HepG2 (cell line): ENCODE results near the gene CSHL1. TPM values are rescaled to one million over a fixed set of nuclear protein-coding genes. Genes with fewer than 3 reads are reported as not detected.
A peak's percentile ranks its signal among the peaks of the same experiment; 100 is the strongest.

Source experiments
- ATAC-seq: fragments of 200-7000 bp; cut with Tn5 transposase; 3 replicates; pipeline ENCODE4 v1.9.1; 2020; ENCODE audit warnings: mild to moderate bottlenecking, moderate library complexity
- BruUV-seq: library from RNA; stranded (reverse); fragments of 400-500 nt; replicated peaks from 2 replicates; lab custom pipeline; 2021; lab: Mats Ljungman, UMichigan
- CTCF ChIA-PET: fragments of 300-600 bp; formaldehyde crosslinking; extraction: SDS; loops from one replicate; lab custom pipeline; 2021; ENCODE audit warnings: low total read pairs, inconsistent platforms, low intra/inter-chr PET ratio; lab: Yijun Ruan, JAX
- POLR2A ChIA-PET: fragments of 350-600 bp; sonication (Branson Sonifier 250); formaldehyde crosslinking; loops from one replicate; lab custom pipeline; 2020; ENCODE audit warnings: antibody characterized with exemption, inconsistent platforms; lab: Yijun Ruan, JAX
- DNase-seq: peaks from one replicate; pipeline ENCODE4 v3.0.0-alpha.2; 2015; ENCODE audit warnings: low spot score
- FAIRE-seq: peaks from 3 replicates; lab custom pipeline; 2011; peaks lifted over from hg19 to GRCh38; lab: Jason Lieb, UNC
- H2AFZ ChIP-seq: one replicate; pipeline ENCODE4 v1.6.1; 2011; ENCODE audit warnings: low read length, inconsistent platforms
- H3K27ac ChIP-seq: fragments of 300-600 bp; 3 replicates; pipeline ENCODE4 v1.8.0; 2011; ENCODE audit warnings: mixed run types, mild to moderate bottlenecking, mixed read lengths, low read length, inconsistent platforms; ENCODE audit not compliant: insufficient read depth; ENCODE audit errors: extremely low read length
- H3K27me3 ChIP-seq, 2 experiments: fragments of 200-600 bp in 1 of 2; 2 replicates in 1 of 2; 3 replicates in 1 of 2; pipeline versions ENCODE4 v1.6.0 to v1.8.0; 2011; ENCODE audit warnings: low read length in 2 of 2, mild to moderate bottlenecking in 2 of 2, moderate library complexity in 2 of 2, inconsistent platforms in 1 of 2; ENCODE audit not compliant: insufficient read depth in 2 of 2, control insufficient read depth in 1 of 2
- H3K36me3 ChIP-seq, 2 experiments: fragments of 200-600 bp in 1 of 2; replicated peaks in 1 of 2; 2 replicates in 1 of 2; 3 replicates in 1 of 2; pipeline versions ENCODE4 v1.5.1 to v1.8.0; 2011; ENCODE audit warnings: low read length in 2 of 2, inconsistent platforms in 1 of 2; ENCODE audit not compliant: insufficient read depth in 2 of 2, control insufficient read depth in 1 of 2
- H3K4me1 ChIP-seq: 2 replicates; pipeline ENCODE4 v1.5.1; 2012; ENCODE audit warnings: low read length, inconsistent platforms; ENCODE audit not compliant: insufficient read depth
- H3K4me2 ChIP-seq: 2 replicates; pipeline ENCODE4 v1.6.0; 2011; ENCODE audit warnings: low read depth, low read length, inconsistent platforms
- H3K4me3 ChIP-seq, 3 experiments: fragments of 200-600 bp in 1 of 3; sonication (generic), shearing (Covaris generic) in 1 of 3; replicated peaks in 1 of 3; 2 replicates each; pipeline ENCODE4 v1.5.1; 2011 to 2016; ENCODE audit warnings: low read length in 3 of 3, inconsistent platforms in 2 of 3, low read depth in 2 of 3, mild to moderate bottlenecking in 2 of 3, control low read depth in 1 of 3, mixed read lengths in 1 of 3; ENCODE audit not compliant: insufficient read depth in 1 of 3
- H3K79me2 ChIP-seq: one replicate; pipeline ENCODE4 v1.6.1; 2011; ENCODE audit warnings: low read length, inconsistent platforms; ENCODE audit not compliant: insufficient read depth
- H3K9ac ChIP-seq: 2 replicates; pipeline ENCODE4 v1.6.0; 2011; ENCODE audit warnings: mild to moderate bottlenecking, low read depth, low read length, inconsistent platforms; ENCODE audit not compliant: insufficient read depth
- H3K9me3 ChIP-seq: 2 replicates; pipeline ENCODE4 v1.5.1; 2012; ENCODE audit warnings: mild to moderate bottlenecking, low read length
- H4K20me1 ChIP-seq: 2 replicates; pipeline ENCODE4 v1.6.0; 2011; ENCODE audit warnings: inconsistent platforms, mild to moderate bottlenecking, low read length, moderate library complexity; ENCODE audit not compliant: insufficient read depth
- TERF1 ChIP-seq: sonication (generic); formaldehyde crosslinking; IDR thresholded peaks from 2 replicates; pipeline ENCODE4 v1.8.0; 2022; ENCODE audit warnings: mild to moderate bottlenecking, missing genetic modification reagents, moderate library complexity
- THAP7 ChIP-seq: sonication (generic); formaldehyde crosslinking; IDR thresholded peaks from 2 replicates; pipeline ENCODE4 v1.8.1; 2023; ENCODE audit warnings: mild to moderate bottlenecking, missing genetic modification reagents
- ZBTB21 ChIP-seq: sonication (generic); formaldehyde crosslinking; IDR thresholded peaks from 2 replicates; pipeline ENCODE4 v1.4.0; 2020; ENCODE audit warnings: missing genetic modification reagents
- ZFP82 ChIP-seq: sonication (generic); formaldehyde crosslinking; IDR thresholded peaks from 2 replicates; pipeline ENCODE4 v1.5.1; 2020; ENCODE audit warnings: mild to moderate bottlenecking, missing genetic modification reagents, borderline replicate concordance
- ZNF138 ChIP-seq: sonication (generic); formaldehyde crosslinking; IDR thresholded peaks from 2 replicates; pipeline ENCODE4 v1.5.0; 2020; ENCODE audit warnings: mild to moderate bottlenecking, low read depth, missing genetic modification reagents
- ZNF260 ChIP-seq: sonication (generic); formaldehyde crosslinking; IDR thresholded peaks from 2 replicates; pipeline ENCODE4 v1.4.0; 2020; ENCODE audit warnings: missing genetic modification reagents, low read depth, mild to moderate bottlenecking, borderline replicate concordance
- ZNF30 ChIP-seq: sonication (generic); formaldehyde crosslinking; IDR thresholded peaks from 2 replicates; pipeline ENCODE4 v1.5.0; 2020; ENCODE audit warnings: mild to moderate bottlenecking, missing genetic modification reagents
- ZNF713 ChIP-seq: sonication (generic); formaldehyde crosslinking; IDR thresholded peaks from 2 replicates; pipeline ENCODE4 v1.4.0; 2020; ENCODE audit warnings: mild to moderate bottlenecking, missing genetic modification reagents
- WGBS: methylation state at CpG from one replicate; pipeline ENCODE4 v1.1.6; 2017; ENCODE audit warnings: low lambda C conversion rate; 5-methylcytosine and 5-hydroxymethylcytosine counted together
- in situ Hi-C: cut with HindIII; loops from 2 replicates; pipeline ENCODE4 v1.10.0; 2017; ENCODE audit warnings: low pct_unique_long_range_greater_than_20kb; ENCODE audit not compliant: extremely low pct_ligation_motif_present
- intact Hi-C: fragments of 100-400 bp; cut with micrococcal nuclease; formaldehyde crosslinking; loops from one replicate; pipeline ENCODE4 v1.10.0; 2022; ENCODE audit not compliant: unreplicated experiment
- polyA plus RNA-seq, 8 experiments: library from polyadenylated mRNA; depleted of rRNA in 3 of 8; stranded (reverse) in 7 of 8; unstranded in 1 of 8; fragments of >200 nt; fragmentation: Illumina TruSeq in 4 of 8; extraction: Trizol in 4 of 8; gene quantifications; 2 replicates each; pipeline versions ENCODE4 v1.2.1 to v1.2.3, GENCODE V29; 2011 to 2016; ENCODE audit warnings: low read depth in 4 of 8, missing spikeins in 1 of 8, mixed read lengths in 1 of 8; ENCODE audit not compliant: insufficient read depth in 1 of 8
- total RNA-seq, 5 experiments: library from RNA; depleted of rRNA; stranded (reverse); fragments of >200 nt; fragmentation: Illumina TruSeq; extraction: Trizol; gene quantifications; 2 replicates each; pipeline ENCODE4 v1.2.3, GENCODE V29; 2016; ENCODE audit warnings: low read depth in 1 of 5
- TF ChIP-seq, protein P1 (sequence below): IDR thresholded peaks from 2 replicates; pipeline ENCODE4 v1.6.1; 2016; ENCODE audit warnings: low read depth, missing genetic modification reagents, missing compliant biosample characterization
- TF ChIP-seq, protein P2 (sequence below): sonication (generic); formaldehyde crosslinking; IDR thresholded peaks from 2 replicates; pipeline ENCODE4 v1.4.0; 2020; ENCODE audit warnings: missing genetic modification reagents, borderline replicate concordance
- TF ChIP-seq, protein P3 (sequence below): sonication (generic); formaldehyde crosslinking; IDR thresholded peaks from 2 replicates; pipeline ENCODE4 v1.4.0; 2020; ENCODE audit warnings: low read depth, mild to moderate bottlenecking, missing genetic modification reagents

CSHL1 gene
- total and polyA plus RNA-seq, 2 of the 13 experiments (the other 11 are each of a cell fraction or from before 2014, with no cell fraction given) = not detected

DNA sequence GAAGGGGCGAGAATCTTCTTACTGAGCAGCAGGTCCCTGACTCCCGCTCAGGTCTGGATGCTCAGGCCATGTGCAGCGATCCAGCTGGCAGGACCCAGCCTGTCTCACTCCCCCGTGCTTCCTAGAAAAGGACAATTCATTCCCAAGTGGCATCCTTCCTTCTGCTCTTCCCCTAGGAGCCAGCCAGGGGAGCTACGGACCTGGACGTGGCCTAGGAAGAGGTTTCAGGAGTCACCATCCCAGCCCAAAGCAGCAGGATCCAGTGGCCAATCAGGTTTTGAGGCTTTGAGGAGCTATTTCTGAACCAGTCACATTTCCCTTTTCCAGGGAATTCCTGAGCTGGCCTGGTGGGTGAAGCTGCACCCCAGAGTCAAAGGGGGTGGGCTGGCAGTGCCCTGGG, 28.8 kb upstream of the CSHL1 start:
- CTCF ChIA-PET = no interaction called here
- no peak overlapping the region for H3K4me2 ChIP-seq
- H3K9me3 ChIP-seq = no peaks in the 10 kb centered on the region
- DNase-seq (no peak), ATAC-seq (peak; percentile 17), FAIRE-seq (no peak)
- intact Hi-C loops (no loop called here), in situ Hi-C loops (no loop called here)
- H3K36me3 ChIP-seq = no peaks in the 10 kb centered on the region
- WGBS = 12% methylated on average over 6 of the region's 6 CpGs
- no peaks in the 10 kb centered on the region for H4K20me1 ChIP-seq
- H3K79me2 ChIP-seq = no peaks in the 10 kb centered on the region
- H3K9ac ChIP-seq = no peak overlapping the region
- H3K4me3 ChIP-seq = no peak overlapping the region
- BruUV-seq = no TSS peak
- POLR2A ChIA-PET = no interaction called here
- H3K27ac ChIP-seq = no peak overlapping the region
- H2AFZ ChIP-seq = no peak overlapping the region
- no peaks in the 10 kb centered on the region for H3K4me1 ChIP-seq
- peaks cover 0 to 45% of the 10 kb centered on the region in 2 experiments; a peak in 3 of 5 replicates for H3K27me3 ChIP-seq
- TF ChIP-seq ZNF138 (CRISPR knock-in tag) (no peak), ZNF260 (CRISPR knock-in tag) (no peak), ZFP82 (no peak), ZNF713 (no peak), ZNF30 (CRISPR knock-in tag) (no peak), ZBTB21 (CRISPR knock-in tag) (no peak), TERF1 (CRISPR knock-in tag) (no peak), THAP7 (no peak)
- TF ChIP-seq, protein P1, sequence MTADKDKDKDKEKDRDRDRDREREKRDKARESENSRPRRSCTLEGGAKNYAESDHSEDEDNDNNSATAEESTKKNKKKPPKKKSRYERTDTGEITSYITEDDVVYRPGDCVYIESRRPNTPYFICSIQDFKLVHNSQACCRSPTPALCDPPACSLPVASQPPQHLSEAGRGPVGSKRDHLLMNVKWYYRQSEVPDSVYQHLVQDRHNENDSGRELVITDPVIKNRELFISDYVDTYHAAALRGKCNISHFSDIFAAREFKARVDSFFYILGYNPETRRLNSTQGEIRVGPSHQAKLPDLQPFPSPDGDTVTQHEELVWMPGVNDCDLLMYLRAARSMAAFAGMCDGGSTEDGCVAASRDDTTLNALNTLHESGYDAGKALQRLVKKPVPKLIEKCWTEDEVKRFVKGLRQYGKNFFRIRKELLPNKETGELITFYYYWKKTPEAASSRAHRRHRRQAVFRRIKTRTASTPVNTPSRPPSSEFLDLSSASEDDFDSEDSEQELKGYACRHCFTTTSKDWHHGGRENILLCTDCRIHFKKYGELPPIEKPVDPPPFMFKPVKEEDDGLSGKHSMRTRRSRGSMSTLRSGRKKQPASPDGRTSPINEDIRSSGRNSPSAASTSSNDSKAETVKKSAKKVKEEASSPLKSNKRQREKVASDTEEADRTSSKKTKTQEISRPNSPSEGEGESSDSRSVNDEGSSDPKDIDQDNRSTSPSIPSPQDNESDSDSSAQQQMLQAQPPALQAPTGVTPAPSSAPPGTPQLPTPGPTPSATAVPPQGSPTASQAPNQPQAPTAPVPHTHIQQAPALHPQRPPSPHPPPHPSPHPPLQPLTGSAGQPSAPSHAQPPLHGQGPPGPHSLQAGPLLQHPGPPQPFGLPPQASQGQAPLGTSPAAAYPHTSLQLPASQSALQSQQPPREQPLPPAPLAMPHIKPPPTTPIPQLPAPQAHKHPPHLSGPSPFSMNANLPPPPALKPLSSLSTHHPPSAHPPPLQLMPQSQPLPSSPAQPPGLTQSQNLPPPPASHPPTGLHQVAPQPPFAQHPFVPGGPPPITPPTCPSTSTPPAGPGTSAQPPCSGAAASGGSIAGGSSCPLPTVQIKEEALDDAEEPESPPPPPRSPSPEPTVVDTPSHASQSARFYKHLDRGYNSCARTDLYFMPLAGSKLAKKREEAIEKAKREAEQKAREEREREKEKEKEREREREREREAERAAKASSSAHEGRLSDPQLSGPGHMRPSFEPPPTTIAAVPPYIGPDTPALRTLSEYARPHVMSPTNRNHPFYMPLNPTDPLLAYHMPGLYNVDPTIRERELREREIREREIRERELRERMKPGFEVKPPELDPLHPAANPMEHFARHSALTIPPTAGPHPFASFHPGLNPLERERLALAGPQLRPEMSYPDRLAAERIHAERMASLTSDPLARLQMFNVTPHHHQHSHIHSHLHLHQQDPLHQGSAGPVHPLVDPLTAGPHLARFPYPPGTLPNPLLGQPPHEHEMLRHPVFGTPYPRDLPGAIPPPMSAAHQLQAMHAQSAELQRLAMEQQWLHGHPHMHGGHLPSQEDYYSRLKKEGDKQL (CRISPR knock-in tag) = no peak
- TF ChIP-seq, protein P2, sequence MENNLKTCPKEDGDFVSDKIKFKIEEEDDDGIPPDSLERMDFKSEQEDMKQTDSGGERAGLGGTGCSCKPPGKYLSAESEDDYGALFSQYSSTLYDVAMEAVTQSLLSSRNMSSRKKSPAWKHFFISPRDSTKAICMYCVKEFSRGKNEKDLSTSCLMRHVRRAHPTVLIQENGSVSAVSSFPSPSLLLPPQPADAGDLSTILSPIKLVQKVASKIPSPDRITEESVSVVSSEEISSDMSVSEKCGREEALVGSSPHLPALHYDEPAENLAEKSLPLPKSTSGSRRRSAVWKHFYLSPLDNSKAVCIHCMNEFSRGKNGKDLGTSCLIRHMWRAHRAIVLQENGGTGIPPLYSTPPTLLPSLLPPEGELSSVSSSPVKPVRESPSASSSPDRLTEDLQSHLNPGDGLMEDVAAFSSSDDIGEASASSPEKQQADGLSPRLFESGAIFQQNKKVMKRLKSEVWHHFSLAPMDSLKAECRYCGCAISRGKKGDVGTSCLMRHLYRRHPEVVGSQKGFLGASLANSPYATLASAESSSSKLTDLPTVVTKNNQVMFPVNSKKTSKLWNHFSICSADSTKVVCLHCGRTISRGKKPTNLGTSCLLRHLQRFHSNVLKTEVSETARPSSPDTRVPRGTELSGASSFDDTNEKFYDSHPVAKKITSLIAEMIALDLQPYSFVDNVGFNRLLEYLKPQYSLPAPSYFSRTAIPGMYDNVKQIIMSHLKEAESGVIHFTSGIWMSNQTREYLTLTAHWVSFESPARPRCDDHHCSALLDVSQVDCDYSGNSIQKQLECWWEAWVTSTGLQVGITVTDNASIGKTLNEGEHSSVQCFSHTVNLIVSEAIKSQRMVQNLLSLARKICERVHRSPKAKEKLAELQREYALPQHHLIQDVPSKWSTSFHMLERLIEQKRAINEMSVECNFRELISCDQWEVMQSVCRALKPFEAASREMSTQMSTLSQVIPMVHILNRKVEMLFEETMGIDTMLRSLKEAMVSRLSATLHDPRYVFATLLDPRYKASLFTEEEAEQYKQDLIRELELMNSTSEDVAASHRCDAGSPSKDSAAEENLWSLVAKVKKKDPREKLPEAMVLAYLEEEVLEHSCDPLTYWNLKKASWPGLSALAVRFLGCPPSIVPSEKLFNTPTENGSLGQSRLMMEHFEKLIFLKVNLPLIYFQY (CRISPR knock-in tag) = no peak
- TF ChIP-seq, protein P3, sequence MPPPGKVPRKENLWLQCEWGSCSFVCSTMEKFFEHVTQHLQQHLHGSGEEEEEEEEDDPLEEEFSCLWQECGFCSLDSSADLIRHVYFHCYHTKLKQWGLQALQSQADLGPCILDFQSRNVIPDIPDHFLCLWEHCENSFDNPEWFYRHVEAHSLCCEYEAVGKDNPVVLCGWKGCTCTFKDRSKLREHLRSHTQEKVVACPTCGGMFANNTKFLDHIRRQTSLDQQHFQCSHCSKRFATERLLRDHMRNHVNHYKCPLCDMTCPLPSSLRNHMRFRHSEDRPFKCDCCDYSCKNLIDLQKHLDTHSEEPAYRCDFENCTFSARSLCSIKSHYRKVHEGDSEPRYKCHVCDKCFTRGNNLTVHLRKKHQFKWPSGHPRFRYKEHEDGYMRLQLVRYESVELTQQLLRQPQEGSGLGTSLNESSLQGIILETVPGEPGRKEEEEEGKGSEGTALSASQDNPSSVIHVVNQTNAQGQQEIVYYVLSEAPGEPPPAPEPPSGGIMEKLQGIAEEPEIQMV (CRISPR knock-in tag) = no peak
